Skin of body (tissue), 2 donors: ENCODE measurements around the gene PTH2. TPM values are rescaled to one million over a fixed set of nuclear protein-coding genes. Genes with fewer than 3 reads are reported as not detected.

Experiments used
- DNase-seq: peaks from one replicate; lab custom pipeline; 2025; lab: John Stamatoyannopoulos, UW
- total RNA-seq: library from RNA; depleted of rRNA; stranded (reverse); fragments of >200 nt; gene quantifications from one replicate; pipeline ENCODE4 v1.2.3, GENCODE V29; 2014

The PTH2 gene
- total RNA-seq, 1 donor from 2014 or later = not detected

DNA sequence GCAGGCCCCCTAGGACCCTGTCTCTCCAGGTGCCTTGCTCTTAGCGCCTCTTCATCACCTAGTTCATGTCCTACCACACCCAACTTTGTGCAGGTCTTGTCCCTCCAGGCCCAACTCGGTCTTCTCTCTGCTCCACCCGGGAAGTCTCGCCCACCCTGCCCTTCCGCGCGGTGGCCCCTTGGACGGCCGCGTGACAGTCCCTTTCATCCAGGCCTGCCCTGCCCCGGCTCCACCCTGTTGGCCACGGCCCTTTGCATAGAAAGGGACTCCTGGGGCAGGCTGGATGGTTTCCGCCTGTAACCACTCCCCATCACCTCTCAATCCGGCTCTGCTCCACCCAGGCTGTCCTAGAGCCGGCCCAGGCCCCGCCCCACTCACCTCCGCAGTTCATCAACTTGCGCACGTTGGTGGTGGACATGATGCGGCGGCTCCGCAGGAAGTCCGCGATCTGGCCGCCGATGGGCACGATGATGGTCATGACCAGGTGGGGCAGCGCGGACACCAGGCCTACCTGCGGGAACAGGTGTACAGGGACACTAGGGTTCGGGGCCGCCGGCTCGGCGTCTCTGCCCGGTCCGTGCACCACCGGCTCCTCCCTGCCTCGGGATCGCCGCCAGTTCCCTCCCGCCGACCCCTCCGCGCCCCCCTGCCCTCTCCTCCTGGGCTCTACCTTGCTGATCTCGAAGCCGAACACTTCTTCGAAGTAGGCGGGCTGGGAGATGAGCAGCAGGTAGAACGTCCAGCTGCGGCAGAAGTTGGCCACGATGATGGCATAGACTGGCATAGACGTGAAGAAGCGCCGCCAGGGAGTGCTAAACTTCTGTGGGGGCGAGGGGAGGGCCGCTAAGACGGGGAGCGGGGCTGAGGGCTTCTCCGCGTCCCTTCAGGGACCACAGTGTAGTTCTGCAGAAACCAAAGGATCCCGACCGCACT is 9.2 kb upstream of the PTH2 start:
- no peak for DNase-seq

DNA sequence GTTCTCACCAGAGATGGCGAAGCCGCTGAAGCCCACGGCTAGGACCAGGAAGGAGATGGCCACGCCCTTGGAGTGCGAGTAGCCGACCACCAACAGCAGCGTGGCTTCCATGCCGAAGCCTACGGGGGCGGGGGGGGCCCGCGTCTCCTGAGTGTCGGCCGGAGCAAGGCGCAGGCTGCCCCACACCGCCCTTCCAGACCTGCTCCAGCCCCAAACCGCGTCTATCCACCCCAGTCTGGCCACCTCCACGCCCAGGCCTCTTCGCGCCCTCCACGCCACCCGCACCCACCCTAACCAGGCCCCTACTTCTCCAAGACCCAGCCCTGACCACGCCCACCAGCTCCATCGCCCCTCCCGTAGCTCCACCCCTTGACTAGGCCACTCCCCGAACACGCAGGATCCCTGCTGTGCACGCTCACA is 8.1 kb upstream of the PTH2 start:
- no peak for DNase-seq

DNA sequence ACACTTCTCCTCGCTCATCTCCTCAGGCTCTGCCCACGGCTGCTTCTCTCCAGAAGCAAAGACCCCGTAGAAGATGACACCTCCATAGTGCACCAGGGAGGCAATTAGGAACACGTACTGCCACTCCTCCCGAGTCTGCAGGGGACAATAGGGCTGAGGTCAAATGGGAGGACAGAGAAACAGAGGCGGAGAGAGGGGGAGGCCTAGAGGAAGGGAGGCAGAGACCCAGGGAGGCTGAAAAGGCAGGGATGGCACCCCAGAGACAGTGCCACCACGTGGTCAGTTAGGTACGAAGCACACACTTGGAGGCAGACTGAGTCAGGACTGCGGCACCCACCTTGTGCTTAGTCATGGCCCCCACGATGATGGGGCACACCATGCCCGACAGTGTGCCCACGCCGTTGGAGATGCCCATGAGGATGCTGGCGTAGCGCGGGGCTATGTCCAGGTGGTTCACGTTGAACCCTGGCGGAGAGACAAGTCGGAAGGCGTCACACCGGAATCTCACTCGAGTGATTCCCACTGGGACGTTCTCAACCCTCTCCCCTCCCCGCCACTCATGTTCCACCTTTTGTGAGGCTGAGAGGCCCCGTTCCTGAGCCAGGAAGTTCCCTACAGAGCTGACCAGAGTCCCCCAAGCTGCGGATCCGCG is 7.6 kb upstream of the PTH2 start:
- DNase-seq = no peak

DNA sequence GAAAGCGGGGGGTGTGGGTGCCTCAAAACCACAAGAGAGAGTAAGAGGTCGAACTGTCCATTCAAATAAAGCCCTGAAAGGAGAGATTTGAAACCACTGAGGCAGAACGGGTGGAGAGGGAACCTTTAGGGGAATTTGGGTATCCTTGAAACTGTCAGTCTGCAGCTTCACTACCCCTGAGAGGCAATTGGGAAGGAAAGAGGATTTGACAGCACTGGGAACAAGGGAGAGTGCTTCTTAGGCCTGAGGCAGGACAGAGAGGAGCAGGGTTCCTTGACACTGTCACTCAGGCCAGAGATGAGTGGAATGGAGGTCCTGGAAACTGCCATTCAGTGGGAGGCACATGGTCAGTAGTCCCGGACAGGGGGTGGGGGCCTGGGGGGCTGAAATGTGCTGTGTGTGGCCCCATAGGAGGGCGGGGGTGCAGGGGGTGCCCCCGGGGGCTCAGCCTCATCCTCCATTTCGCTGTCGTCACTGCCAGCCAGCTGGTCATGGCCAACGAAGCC is 7.0 kb upstream of the PTH2 start:
- no peak for DNase-seq

DNA sequence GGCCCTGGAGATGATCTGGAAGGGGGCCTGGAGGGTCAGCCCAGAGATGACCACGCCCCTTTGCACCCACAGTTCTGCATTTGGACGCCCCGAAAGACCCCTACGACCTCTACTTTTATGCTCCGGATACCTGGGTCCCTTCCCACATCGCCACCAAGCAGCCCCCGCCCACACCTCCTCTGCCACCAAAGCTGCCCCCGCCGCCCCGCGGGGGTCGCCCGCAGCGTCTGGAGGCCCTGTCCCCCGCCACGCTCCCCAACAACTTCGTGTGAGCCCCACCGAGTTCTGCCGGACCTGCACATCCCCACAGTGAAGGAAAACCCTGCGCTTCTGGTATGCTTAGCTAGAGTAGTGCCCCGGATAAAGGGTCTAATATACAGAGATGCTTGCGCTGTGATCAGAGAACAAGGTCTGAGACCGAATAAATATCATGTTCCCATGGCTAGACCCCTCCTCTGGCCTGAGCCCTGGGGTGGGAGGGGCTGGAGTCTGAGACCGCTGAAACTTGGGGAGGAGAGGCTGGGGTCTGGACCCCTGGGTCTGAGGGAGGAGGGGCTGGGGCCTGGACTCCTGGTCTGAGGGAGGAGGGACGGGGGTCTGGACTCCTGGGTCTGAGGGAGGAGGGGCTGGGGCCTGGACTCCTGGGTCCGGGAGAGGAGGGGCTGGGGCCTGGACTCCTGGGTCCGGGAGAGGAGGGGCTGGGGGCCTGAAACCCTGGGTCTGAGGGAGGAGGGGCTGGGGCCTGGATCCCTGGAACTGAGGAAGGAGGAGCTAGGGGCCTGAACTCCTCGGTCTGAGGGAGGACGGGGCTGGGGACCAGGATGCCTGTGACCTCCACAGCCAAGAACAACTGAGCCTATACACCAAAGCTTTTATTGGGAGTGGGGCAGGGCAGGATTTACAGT is 5.6 kb upstream of the PTH2 start:
- no peak for DNase-seq

DNA sequence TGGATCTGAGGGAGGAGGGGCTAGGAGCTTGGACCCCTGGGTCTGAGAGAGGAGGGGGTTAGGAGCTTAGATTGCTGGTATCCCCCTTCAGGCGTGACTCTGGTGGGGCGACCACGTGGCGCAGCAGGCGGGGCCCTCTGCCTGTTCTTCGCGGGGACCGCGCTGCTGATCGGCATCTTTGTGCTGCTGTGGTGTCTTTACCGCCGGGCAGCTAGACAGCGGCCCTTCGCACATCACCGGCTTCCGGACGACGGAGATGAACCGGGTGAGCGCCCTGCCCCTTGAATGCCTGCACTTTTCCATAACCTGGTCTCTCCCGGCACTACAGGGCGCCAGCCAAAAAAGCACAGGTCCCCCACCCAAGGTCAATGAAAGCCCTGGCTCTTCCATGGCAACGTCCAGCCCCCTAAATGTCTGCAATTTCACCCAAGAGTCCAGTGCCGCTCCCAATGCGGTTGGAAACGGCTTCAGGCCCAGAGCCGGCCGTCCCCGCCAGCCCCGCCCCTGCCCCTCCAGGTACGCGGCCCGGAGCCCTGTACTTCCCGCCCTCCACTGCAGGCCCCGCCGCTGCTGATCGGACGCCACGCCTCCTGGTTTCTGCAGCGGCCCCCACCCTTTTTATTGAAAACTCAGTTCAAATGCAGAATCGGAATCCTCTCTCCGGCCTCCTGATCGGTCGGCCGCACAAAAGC is 4.8 kb upstream of the PTH2 start:
- no peak for DNase-seq

DNA sequence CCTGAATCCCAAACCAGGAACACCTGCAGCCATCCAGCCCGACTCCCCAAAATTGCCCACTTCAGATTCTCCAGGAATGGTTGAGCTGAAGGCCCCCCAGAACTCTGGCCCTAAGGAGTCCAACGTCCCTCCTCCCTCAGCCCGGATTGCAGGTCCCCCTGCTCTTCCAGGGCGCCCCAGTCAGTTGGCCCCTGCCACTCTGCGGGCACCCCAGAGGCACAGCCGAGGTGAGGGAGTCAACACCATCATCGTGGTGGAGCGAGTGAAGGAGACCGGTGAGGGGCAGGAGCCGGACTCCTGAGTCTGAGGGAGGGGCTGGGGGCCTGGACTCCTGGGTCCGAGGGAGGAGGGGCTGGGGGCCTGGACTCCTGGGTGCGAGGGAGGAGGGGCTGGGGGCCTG is 4.1 kb upstream of the PTH2 start:
- DNase-seq = no peak

DNA sequence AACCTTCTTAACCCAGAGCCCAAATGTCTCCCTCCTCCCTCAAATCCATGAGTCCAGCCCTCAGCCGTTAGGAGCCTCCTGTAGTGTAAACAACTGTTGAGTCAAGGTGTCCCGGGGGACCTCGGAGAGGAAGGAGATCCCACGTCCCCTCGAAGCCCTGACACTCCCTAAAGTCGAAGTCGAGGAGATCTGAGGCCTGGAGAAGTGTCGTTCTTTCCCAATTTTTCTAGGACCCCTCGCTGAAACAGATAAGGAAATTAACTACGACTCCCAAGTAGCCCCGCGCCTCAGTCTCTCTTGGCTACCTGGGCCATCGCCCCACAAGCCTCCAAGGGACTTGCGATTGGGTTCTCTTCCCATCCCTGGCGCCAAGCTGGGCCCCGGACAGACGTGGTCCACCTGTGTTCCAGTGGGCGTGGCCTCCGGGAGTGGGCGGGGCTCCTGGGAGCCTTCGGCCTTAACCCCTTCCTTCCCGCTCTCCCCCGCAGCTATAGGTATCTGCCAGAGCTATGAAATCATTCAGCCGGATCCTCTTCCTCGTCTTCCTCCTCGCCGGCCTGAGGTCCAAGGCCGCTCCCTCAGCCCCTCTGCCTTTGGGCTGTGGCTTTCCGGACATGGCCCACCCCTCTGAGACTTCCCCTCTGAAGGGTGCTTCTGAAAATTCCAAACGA is 2.8 kb upstream of the PTH2 start:
- no peak for DNase-seq

DNA sequence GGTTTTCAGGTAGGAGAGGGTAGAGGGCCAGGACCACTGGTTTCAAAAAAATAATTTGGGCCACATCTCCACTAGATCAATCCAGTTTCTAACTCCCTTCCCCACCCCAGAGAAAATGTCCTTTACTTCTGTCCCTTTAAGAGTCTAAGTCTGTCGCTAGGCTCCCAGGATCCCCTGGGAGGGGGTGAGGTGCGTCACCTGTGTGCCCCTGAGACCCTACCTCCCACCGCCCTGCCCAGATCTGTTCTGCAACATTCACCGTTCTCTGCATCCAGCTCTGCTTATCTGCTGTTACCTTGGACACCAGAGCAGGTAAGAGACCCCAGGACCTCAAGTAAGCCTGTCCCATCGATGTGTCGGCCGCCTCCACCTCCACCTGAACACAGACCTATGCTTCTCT is 1.9 kb upstream of the PTH2 start, which contains the start of gene GFY:
Gene GFY, plus strand, starts transcription at position 211 of the 400 bp plus-strand sequence. CDS start 1,043 bp downstream, outside the sequence.
- no peak for DNase-seq

DNA sequence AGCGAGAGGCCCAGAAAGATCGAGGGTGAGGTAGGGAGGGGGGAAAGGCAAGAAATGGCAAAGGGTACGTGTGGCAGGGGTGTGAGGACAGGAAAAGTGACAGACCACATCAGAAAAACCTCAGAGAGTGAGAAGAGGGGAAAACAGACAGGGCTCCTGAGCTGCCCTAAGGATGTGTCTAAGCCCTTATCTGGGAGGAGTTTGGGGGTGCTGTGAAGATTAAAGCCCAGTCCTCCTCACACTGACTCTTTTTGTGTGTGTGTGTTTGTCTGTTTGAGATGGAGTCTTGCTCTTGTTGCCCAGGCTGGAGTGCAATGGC is 703 bp upstream of the PTH2 start:
- DNase-seq = no peak

DNA sequence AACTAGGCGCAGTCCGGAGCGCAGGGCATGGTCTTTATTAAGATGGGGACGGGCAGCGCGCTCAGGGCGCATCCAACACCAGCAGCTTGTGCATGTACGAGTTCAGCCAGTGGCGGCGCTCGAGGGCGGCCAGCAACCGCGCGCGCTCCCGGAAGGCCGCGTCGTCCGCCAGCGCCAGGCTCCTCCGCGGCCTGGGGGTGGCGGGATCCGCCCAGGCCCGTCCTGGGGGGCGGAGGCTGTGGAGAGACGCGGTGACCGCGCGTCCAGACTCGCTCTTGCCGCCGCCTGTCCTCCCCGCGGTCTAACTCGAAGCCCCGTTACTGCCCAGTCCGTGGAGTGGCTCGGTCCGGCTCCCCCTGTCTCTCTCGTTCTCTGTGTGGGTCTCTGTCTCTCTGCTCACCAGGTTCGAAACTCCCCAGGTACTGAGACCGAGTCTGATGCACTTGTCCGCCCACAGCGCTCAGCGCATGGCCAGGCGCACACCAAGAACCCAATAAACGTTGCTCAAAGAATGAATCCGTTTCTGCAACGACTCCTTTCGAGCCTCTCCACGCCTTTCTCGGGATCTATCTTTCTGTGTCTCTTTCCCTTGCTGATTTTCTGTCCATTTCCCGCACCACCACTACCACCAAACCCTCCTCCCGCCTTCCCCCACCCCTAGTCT is 702 bp downstream of the PTH2 start:
- DNase-seq = no peak

DNA sequence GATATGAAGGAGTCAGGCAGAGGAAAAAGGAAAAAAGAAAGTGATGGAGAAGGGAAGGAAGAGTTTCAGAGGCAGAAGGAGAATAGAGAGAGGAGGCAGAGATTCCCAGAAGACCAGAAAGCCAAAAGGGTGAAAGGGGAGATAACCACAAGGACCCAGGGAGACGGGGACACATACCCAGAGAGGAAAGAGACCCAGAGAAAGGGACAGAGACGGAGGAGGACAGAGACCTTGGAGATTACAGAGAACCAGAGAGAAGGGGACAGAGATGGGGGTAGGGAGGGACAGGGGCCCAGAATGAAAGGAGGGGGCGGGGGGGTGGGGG is 1.4 kb downstream of the PTH2 start:
- no peak for DNase-seq

DNA sequence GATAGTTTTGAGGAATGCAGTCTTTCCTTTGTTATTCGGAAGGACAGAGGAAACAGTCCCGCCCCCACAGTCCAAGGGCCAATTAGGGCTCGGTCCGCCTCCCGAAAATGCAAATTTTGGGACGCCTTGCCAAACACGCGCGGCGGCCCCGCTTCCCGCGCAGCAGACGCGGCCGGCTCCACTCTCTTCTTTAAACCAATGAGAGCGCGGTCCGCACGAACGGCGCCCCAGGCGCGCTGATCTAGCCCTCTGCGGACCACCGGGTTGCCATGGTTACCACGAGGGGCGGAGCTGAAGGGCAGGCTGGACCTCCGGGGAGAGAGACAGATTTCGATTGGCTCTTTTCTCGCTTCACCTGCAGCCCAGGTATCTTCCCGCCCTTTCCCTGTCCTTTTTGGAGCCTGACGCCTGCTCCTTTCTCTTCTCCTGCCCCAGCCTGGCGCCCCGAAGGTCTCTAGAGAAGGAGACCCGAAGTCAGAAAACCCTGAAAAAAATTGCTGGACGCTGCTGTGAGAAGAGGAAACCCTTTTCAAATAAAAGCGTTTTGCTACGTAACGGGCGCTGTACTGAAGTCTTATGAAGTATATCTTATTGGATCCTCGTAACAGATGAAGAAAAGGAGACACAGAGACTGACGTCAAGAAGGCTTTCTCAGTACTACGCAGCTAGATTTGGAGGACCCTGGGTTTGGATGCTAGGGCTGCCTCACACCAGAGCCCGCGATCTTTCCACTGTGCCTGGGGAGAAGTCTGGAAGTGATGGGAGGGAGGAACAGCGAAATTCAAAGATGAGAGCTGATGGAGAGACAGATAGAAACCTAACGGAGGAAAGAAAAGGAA is 2.0 kb downstream of the PTH2 start:
- DNase-seq = no peak

DNA sequence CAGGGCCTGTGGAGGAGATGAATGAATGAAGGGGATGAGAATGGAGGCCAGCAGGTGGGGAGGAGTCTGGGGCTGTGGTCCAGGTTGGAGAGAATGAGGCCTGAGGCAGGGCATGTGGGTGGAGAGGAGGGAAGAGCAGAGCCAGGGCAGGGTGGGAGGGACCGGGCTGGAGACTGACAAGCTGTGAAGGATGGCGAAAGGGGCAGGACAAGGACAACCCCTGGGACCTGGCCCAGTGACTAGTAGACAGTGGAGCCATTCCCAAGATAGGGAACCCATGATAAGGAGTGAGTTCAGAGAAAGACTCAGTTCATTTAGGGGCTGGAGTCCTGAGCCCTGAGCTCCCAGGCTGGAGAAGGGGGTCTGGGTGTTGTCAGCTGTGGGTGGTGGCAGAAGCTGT is 3.0 kb downstream of the PTH2 start:
- DNase-seq = no peak

DNA sequence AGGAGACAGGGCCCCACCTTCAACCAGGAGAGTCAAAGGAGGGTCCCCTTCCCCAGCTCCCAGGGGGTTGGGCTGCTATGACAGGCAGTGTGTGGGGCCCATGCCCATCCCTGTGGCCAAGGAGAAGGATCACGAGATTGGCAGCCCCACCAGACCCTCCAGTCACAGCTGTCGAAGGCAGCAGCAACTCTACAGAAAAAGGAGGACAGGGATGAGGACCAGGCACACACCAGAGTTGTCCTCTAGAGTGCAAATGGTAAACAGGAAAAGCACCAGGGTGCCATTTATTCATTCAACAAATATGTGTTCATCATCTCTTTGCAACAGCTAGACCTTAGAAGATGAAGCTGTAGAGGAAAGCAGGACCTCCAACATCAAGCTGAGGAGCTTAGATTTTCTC is 4.1 kb downstream of the PTH2 start:
- DNase-seq = no peak

DNA sequence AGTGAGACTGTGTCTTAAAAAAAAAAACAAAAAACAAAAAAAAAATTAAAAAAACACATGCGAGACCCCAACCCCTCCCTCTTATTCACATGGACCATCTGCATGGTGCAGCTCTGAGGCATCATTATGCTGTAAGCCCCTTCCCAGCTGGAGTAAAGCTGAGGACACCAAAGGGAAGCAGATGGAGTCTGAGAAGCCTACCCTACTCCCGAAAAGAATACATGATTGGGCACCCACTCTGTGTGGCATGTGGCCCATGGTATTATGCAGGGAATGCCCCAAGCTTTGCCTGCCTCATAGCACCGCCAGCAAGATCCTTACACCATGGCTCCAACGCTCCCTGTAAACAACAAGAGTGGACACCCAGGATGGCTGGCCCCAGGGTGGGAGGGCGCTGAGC is 4.7 kb downstream of the PTH2 start:
- no peak for DNase-seq

DNA sequence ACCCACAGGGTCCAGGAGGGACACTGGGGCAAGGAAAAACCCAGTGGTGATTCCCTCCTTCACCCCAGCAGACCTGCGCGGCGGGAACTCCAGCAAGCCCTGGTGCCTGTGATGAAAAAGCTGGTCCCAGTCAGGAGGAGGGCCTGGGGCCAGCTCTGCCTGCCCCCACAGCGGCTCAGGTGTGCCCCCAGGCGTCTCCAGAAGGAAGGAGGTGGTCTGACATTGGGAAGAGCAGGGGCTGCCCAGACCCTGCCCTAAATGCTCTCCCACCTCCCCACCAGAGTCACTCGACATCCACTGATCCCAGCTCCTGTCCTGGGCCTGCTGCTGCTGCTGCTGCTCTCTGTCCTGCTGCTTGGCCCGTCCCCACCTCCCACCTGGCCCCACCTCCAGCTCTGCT is 6.2 kb downstream of the PTH2 start:
- DNase-seq = no peak

DNA sequence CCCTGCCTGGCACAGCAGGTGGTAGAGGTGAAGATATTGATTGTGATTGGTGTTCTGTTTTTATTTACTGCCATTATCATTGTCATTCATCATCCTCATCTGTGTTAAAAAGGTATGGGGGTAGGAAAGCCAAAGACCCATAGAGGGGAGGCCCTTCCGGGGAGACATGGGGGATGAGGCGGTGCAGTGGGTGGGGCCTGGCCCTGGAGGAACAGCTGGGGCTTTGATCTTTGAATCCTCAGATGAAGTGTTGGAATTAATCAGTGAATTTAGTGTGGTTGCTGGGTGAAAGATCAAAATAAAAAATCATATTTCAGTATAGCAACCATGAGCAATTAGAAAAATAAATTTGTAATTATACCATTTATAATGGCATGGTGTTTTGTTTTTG is 7.4 kb downstream of the PTH2 start:
- DNase-seq = no peak

DNA sequence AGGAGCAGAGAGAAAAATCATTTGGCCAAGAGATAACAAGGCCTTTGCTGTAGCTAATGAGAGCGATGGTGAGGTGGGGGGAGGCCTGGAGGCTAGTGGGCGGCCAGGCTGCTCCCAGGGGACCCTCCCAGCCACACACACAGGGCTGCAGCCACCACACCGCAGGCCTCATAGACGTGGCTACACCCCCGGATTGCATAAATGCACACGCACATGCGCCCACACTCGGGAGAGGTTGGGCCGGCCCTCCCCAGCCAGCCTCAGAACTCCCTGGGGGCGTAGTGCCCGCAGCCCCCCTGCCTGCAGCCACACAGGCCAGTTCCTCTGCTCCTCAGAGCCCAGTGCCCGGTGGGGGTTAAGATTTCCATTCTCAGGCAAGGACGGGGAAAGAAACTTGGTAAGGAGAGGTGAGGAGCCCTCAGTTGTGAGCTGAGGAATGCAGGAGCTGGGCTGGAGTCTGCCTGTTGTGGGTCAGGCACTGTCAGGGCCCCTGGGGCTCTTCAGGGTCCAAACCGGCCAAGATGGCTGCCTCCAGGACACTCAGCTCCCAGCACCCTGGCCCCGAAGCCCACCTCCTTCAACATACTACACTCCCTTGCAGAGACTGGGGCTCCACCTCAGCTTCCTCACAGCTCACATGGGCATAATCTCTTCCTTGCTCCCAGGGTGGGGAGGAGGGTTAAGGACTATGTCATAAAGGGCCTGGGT is 8.0 kb downstream of the PTH2 start:
- DNase-seq = no peak
